Gastroesophageal sphincter (tissue), 3 donors: ENCODE measurements around the gene GSG1L.

ENCODE experiments used
- CTCF ChIP-seq, 4 experiments: fragments of 200-600 bp in 2 of 4; fragments of 450-650 bp in 2 of 4; sonication (generic) in 1 of 4; IDR thresholded peaks; one replicate each; pipeline ENCODE4 v1.5.1; 2017 to 2019; ENCODE audit warnings: antibody characterized with exemption in 4 of 4, mild to moderate bottlenecking in 2 of 4, moderate library complexity in 2 of 4
- EP300 ChIP-seq: sonication (generic); formaldehyde crosslinking; IDR thresholded peaks from one replicate; pipeline ENCODE4 v1.6.1; 2017; ENCODE audit warnings: antibody characterized with exemption, mild to moderate bottlenecking
- POLR2A ChIP-seq, 2 donors: fragments of 450-650 bp; IDR thresholded peaks; one replicate each; pipeline ENCODE4 v1.6.1; 2017; ENCODE audit warnings: antibody characterized with exemption in 2 of 2, mild to moderate bottlenecking in 2 of 2, moderate library complexity in 1 of 2
- POLR2AphosphoS5 ChIP-seq: sonication (generic); formaldehyde crosslinking; IDR thresholded peaks from one replicate; pipeline ENCODE4 v1.6.1; 2017; ENCODE audit warnings: antibody characterized with exemption

- TF ChIP-seq CTCF (IDR thresholded peaks at IDR 0.05) (no peak), POLR2A (IDR thresholded peaks at IDR 0.05) (no peak), POLR2AphosphoS5 (no peak), EP300 (no peak)
These were observed 218.7 kb downstream of the GSG1L start for GRCh38 chr16:27844826-27845225.
